ENCODE results near the gene ATOH8.
A peak's percentile ranks its signal among the peaks of the same experiment; 100 is the strongest.

The ATOH8 gene

DNA sequence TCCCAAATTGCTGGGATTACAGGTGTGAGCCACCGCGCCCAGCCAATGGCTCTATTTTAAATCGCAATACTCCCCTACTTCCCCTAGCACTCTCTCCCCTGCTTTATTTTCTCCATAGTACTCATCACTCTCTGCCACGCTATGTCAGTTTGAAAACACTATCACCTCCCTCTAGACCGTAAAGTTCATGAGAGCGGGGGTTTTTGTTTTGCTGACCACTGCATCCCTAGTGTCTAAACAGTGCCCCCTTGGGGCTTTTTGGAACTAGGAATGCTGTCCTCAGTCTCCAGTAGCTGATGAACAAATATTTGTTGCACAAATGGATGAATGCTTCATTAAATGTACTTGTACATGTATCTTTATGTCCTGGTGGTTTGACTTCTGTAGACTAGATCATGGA, 44.1 kb downstream of the ATOH8 start:
- ChIA-PET CTCF (interaction anchor here (0.7 to 1.8 kb wide), 11 partner anchors 10 to 149 kb away, joined by 3 to 14 read pairs (median 4); no protein-coding TSS in a partner anchor), POLR2A (no interaction called here)
- DNase-seq (ENCODE audit: low read depth, low spot score) = no peak
- H3K4me3 ChIP-seq (ENCODE audit: low read depth, low read length) = no peak overlapping the region
- TF ChIP-seq, protein P1, sequence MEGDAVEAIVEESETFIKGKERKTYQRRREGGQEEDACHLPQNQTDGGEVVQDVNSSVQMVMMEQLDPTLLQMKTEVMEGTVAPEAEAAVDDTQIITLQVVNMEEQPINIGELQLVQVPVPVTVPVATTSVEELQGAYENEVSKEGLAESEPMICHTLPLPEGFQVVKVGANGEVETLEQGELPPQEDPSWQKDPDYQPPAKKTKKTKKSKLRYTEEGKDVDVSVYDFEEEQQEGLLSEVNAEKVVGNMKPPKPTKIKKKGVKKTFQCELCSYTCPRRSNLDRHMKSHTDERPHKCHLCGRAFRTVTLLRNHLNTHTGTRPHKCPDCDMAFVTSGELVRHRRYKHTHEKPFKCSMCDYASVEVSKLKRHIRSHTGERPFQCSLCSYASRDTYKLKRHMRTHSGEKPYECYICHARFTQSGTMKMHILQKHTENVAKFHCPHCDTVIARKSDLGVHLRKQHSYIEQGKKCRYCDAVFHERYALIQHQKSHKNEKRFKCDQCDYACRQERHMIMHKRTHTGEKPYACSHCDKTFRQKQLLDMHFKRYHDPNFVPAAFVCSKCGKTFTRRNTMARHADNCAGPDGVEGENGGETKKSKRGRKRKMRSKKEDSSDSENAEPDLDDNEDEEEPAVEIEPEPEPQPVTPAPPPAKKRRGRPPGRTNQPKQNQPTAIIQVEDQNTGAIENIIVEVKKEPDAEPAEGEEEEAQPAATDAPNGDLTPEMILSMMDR (IDR thresholded peaks at IDR 0.05; ENCODE audit: insufficient read depth, low read length, missing control alignments) = peak; percentile 43

DNA sequence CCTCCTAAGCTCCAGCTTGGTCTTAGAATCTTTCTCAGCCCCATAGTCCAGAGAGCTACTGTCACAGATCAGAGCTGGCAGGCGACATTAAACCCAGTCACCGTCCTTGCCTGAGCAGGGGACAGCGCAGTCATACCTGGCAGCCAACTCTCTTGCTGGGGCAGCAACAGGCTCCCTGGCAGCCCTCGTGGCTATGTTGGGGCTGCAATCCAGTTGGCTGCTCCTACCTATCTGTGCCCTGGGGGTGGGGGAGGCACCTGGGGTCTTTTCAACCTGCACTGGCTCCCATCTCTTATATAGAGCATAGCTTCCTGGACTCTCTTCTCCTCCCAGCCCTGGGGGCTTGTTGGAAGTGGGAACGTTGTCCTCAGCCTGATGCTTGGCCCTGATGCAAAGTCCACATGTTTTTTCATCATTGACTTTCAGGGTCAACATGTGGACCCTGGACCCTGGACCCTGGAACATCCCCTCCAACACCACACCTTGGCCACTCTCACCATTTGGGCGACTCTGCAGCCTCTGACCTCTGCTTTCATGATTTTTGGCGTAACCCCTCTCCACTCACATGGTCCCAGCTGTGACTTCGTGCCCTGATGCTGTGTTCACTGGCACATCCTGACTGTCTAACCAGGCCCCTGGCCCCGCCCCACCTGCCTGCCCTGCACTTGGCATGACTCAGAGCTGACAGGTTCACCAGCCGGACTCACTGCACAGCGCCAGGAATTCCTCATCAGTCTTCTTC, 45.6 kb downstream of the ATOH8 start:
- POLR2A ChIA-PET = no interaction called here
- no peak for DNase-seq (ENCODE audit: low read depth, low spot score)
- CTCF ChIA-PET = interaction anchor here (1.1 to 20.9 kb wide), 7 partner anchors 9 to 74 kb away, joined by 3 to 643 read pairs (median 3); partner anchors contain the start of gene ATOH8
- no peak overlapping the region for H3K4me3 ChIP-seq (ENCODE audit: low read depth, low read length)
- TF ChIP-seq, protein P1 (IDR thresholded peaks at IDR 0.05; ENCODE audit: insufficient read depth, low read length, missing control alignments) = no peak

DNA sequence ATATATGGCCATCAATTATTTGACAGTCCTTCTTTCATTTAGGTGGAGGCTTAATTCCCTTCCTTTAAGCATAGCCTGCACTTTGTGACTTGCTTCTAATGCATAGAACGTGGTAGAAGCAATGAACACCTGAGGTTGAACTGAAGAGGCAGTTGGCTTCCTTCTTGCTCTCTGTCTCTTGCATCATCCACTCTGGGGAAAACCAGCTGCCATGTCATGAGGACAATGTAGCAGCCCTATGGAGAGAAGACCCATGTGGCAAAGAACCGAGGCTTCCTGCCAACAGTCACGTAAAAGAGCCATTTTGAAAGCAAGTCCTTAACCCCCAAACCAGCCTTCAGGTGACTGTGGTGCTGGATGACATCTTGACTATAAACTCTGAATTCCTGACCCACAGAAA, 46.8 kb downstream of the ATOH8 start:
- TF ChIP-seq, protein P1 (IDR thresholded peaks at IDR 0.05; ENCODE audit: insufficient read depth, low read length, missing control alignments) = no peak
- no peak for DNase-seq (ENCODE audit: low read depth, low spot score)
- no peak overlapping the region for H3K4me3 ChIP-seq (ENCODE audit: low read depth, low read length)
- ChIA-PET POLR2A (no interaction called here), CTCF (interaction anchor here (1.1 to 20.9 kb wide), 4 partner anchors 12 to 75 kb away, joined by 3 to 643 read pairs (median 28); partner anchors contain the start of gene ATOH8)

DNA sequence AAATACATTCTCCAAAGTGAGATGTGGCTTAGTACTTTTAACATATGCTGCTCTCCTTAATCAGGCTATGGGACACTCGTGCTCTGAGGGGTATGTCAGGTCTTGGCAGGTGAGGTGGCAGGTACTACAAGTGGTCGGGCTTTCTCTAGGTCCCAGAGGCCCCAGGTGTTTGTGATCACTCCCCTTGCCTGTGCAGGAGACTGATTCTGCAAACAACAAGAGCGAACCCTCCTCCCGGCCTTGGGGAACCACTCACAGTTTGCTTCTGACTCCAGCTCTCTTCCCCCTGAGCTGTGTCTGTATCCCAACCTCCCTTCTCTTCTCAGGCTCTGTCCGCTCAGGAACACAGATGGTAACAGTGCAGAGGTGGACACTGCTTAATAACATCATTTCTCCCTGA, 48.1 kb downstream of the ATOH8 start:
- no peak overlapping the region for H3K4me3 ChIP-seq (ENCODE audit: low read depth, low read length)
- POLR2A ChIA-PET = interaction anchor here (0.6 kb wide), 1 partner anchor 147 kb away, joined by 3 read pairs; no protein-coding TSS in a partner anchor
- TF ChIP-seq, protein P1 (IDR thresholded peaks at IDR 0.05; ENCODE audit: insufficient read depth, low read length, missing control alignments) = no peak
- CTCF ChIA-PET = interaction anchor here (0.8 to 20.9 kb wide), 12 partner anchors 7 to 152 kb away, joined by 3 to 643 read pairs (median 6); partner anchors contain the start of gene ATOH8
- no peak for DNase-seq (ENCODE audit: low read depth, low spot score)

DNA sequence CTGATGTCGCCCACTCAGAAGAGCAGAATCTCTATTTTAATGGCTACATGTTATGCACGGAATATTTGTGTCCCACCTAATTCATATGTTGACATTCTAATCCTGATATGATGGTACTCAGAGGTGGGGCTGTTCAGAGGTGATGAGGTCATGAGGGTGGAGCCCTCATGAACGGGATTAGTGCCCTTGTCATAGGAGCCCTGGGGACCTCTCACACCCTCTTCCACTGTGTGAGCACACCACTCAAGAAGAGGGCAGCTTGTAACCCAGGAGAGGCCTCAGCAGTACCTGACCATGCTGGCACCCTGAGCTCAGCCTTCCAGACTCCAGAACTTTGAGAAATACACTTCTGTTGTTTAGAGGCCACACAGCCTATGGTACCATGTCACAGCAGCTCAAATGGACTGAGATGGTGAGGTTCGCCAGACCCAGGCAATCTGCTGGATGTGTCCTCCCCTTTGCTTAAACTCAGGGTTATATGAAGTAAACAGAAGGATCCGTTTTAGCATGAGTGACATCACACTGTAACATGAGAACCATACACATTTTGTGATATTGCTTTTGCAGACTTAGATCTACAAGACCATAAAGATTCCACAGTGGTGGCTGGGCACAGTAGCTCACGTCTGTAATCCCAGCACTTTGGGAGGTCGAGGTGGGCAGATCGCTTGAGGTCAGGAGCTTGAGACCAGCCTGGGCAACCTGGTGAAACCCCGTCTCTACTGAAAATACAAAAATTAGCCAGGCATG, 48.7 kb downstream of the ATOH8 start:
- no peak overlapping the region for H3K4me3 ChIP-seq (ENCODE audit: low read depth, low read length)
- TF ChIP-seq, protein P1 (IDR thresholded peaks at IDR 0.05; ENCODE audit: insufficient read depth, low read length, missing control alignments) = no peak
- POLR2A ChIA-PET = interaction anchor here (0.6 to 0.7 kb wide), 2 partner anchors 147 to 237 kb away, joined by 3 read pairs; no protein-coding TSS in a partner anchor
- no peak for DNase-seq (ENCODE audit: low read depth, low spot score)
- CTCF ChIA-PET = interaction anchor here (0.6 to 20.9 kb wide), 17 partner anchors 8 to 167 kb away, joined by 3 to 643 read pairs (median 4); partner anchors contain the start of gene ATOH8

Data from AG04449 (cell line).